HepG2 (cell line): ENCODE results near the gene MTIF2. TPM values are rescaled to one million over a fixed set of nuclear protein-coding genes. Genes with fewer than 3 reads are reported as not detected.
A peak's percentile ranks its signal among the peaks of the same experiment; 100 is the strongest.

ENCODE experiments used
- HHEX ChIP-seq: IDR thresholded peaks from 2 replicates; pipeline ENCODE4 v1.6.1; 2016; ENCODE audit warnings: control low read depth
- HMG20A ChIP-seq: IDR thresholded peaks from 2 replicates; pipeline ENCODE4 v1.6.1; 2016; ENCODE audit warnings: borderline replicate concordance
- HNF1A ChIP-seq, 2 experiments: sonication (generic) in 1 of 2; formaldehyde crosslinking in 1 of 2; IDR thresholded peaks; 2 replicates each; pipeline versions ENCODE4 v1.4.0 to v1.6.1; 2016 to 2020; ENCODE audit warnings: borderline replicate concordance in 1 of 2, low read depth in 1 of 2, mild to moderate bottlenecking in 1 of 2, missing genetic modification reagents in 1 of 2
- PAF1 ChIP-seq: IDR thresholded peaks from 2 replicates; pipeline ENCODE4 v1.6.1; 2016; ENCODE audit warnings: missing genetic modification reagents, missing compliant biosample characterization
- RBFOX2 ChIP-seq: fragments of 200-400 bp; formaldehyde crosslinking; IDR thresholded peaks from 2 replicates; pipeline ENCODE4 v1.6.1; 2017; ENCODE audit warnings: low read depth, mild to moderate bottlenecking, low read length
- SKIL ChIP-seq: sonication (generic); formaldehyde crosslinking; IDR thresholded peaks from 2 replicates; pipeline ENCODE4 v1.8.0; 2022; ENCODE audit warnings: missing genetic modification reagents, mild to moderate bottlenecking, moderate library complexity, borderline replicate concordance
- ZFP36 ChIP-seq: fragments of 150-350 bp; IDR thresholded peaks from 2 replicates; pipeline ENCODE4 v1.6.1; 2018; ENCODE audit warnings: borderline replicate concordance, low read length, low read depth; ENCODE audit not compliant: partially characterized antibody
- ZSCAN12 ChIP-seq: sonication (generic); formaldehyde crosslinking; IDR thresholded peaks from 2 replicates; pipeline ENCODE4 v1.9.0; 2021; ENCODE audit warnings: mild to moderate bottlenecking, missing genetic modification reagents
- polyA plus RNA-seq, 8 experiments: library from polyadenylated mRNA; depleted of rRNA in 3 of 8; stranded (reverse) in 7 of 8; unstranded in 1 of 8; fragments of >200 nt; fragmentation: Illumina TruSeq in 4 of 8; extraction: Trizol in 4 of 8; gene quantifications; 2 replicates each; pipeline versions ENCODE4 v1.2.1 to v1.2.3, GENCODE V29; 2011 to 2016; ENCODE audit warnings: low read depth in 4 of 8, missing spikeins in 1 of 8, mixed read lengths in 1 of 8; ENCODE audit not compliant: insufficient read depth in 1 of 8
- total RNA-seq, 5 experiments: library from RNA; depleted of rRNA; stranded (reverse); fragments of >200 nt; fragmentation: Illumina TruSeq; extraction: Trizol; gene quantifications; 2 replicates each; pipeline ENCODE4 v1.2.3, GENCODE V29; 2016; ENCODE audit warnings: low read depth in 1 of 5
- TF ChIP-seq, protein P1 (sequence below): sonication (generic); formaldehyde crosslinking; IDR thresholded peaks from 2 replicates; pipeline ENCODE4 v1.8.1; 2023; ENCODE audit warnings: missing genetic modification reagents, mild to moderate bottlenecking, borderline replicate concordance
- TF ChIP-seq, protein P2 (sequence below): sonication (generic); formaldehyde crosslinking; IDR thresholded peaks from 2 replicates; pipeline ENCODE4 v1.4.0; 2020; ENCODE audit warnings: missing genetic modification reagents
- TF ChIP-seq, protein P3 (sequence below): sonication (generic); formaldehyde crosslinking; IDR thresholded peaks from 2 replicates; pipeline ENCODE4 v1.4.0; 2020; ENCODE audit warnings: missing genetic modification reagents
- TF ChIP-seq, protein P4 (sequence below): sonication (generic); formaldehyde crosslinking; IDR thresholded peaks from 2 replicates; pipeline ENCODE4 v1.4.0; 2020; ENCODE audit warnings: missing genetic modification reagents, mild to moderate bottlenecking, borderline replicate concordance

The MTIF2 gene
- total and polyA plus RNA-seq, 2 of the 13 experiments (the other 11 are each of a cell fraction or from before 2014, with no cell fraction given) = 32.1 to 92.1 TPM

GRCh38 chr2:55236992-55237543 is 32.0 kb downstream of the MTIF2 start (continued):
- no peak for TF ChIP-seq HNF1A (IDR thresholded peaks at IDR 0.05; ENCODE audit: low read depth)
- no peak for TF ChIP-seq HNF1A (CRISPR knock-in tag; IDR thresholded peaks at IDR 0.05; ENCODE audit: borderline replicate concordance)
- TF ChIP-seq, protein P1, sequence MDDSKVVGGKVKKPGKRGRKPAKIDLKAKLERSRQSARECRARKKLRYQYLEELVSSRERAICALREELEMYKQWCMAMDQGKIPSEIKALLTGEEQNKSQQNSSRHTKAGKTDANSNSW = no peak
- no peak for TF ChIP-seq ZSCAN12
- TF ChIP-seq HHEX (CRISPR knock-in tag) = no peak
- TF ChIP-seq, protein P2, sequence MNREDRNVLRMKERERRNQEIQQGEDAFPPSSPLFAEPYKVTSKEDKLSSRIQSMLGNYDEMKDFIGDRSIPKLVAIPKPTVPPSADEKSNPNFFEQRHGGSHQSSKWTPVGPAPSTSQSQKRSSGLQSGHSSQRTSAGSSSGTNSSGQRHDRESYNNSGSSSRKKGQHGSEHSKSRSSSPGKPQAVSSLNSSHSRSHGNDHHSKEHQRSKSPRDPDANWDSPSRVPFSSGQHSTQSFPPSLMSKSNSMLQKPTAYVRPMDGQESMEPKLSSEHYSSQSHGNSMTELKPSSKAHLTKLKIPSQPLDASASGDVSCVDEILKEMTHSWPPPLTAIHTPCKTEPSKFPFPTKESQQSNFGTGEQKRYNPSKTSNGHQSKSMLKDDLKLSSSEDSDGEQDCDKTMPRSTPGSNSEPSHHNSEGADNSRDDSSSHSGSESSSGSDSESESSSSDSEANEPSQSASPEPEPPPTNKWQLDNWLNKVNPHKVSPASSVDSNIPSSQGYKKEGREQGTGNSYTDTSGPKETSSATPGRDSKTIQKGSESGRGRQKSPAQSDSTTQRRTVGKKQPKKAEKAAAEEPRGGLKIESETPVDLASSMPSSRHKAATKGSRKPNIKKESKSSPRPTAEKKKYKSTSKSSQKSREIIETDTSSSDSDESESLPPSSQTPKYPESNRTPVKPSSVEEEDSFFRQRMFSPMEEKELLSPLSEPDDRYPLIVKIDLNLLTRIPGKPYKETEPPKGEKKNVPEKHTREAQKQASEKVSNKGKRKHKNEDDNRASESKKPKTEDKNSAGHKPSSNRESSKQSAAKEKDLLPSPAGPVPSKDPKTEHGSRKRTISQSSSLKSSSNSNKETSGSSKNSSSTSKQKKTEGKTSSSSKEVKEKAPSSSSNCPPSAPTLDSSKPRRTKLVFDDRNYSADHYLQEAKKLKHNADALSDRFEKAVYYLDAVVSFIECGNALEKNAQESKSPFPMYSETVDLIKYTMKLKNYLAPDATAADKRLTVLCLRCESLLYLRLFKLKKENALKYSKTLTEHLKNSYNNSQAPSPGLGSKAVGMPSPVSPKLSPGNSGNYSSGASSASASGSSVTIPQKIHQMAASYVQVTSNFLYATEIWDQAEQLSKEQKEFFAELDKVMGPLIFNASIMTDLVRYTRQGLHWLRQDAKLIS (CRISPR knock-in tag) = no peak
- no peak for TF ChIP-seq SKIL (CRISPR knock-in tag)
- TF ChIP-seq HMG20A (CRISPR knock-in tag) = no peak
- TF ChIP-seq ZFP36 = no peak
- peak; percentile 82; the same call in 1 of the 2 replicates for TF ChIP-seq PAF1 (CRISPR knock-in tag)
- TF ChIP-seq, protein P3, sequence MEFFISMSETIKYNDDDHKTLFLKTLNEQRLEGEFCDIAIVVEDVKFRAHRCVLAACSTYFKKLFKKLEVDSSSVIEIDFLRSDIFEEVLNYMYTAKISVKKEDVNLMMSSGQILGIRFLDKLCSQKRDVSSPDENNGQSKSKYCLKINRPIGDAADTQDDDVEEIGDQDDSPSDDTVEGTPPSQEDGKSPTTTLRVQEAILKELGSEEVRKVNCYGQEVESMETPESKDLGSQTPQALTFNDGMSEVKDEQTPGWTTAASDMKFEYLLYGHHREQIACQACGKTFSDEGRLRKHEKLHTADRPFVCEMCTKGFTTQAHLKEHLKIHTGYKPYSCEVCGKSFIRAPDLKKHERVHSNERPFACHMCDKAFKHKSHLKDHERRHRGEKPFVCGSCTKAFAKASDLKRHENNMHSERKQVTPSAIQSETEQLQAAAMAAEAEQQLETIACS (CRISPR knock-in tag) = no peak
- peak; percentile 10; the same call in 1 of the 2 replicates for TF ChIP-seq RBFOX2
- TF ChIP-seq, protein P4, sequence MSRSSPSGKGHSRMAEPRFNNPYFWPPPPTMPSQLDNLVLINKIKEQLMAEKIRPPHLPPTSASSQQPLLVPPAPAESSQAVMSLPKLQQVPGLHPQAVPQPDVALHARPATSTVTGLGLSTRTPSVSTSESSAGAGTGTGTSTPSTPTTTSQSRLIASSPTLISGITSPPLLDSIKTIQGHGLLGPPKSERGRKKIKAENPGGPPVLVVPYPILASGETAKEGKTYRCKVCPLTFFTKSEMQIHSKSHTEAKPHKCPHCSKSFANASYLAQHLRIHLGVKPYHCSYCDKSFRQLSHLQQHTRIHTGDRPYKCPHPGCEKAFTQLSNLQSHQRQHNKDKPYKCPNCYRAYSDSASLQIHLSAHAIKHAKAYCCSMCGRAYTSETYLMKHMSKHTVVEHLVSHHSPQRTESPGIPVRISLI (CRISPR knock-in tag) = no peak
